Astrocyte (in vitro differentiated cells and primary cell): Measurements from ENCODE around the gene TNRC18. TPM values are rescaled to one million over a fixed set of nuclear protein-coding genes. Genes with fewer than 3 reads are reported as not detected.

ENCODE experiments used
- DNase-seq: peaks from one replicate; pipeline ENCODE4 v3.0.0-alpha.2; 2010; ENCODE audit warnings: low read depth
- FAIRE-seq: peaks from 2 replicates; lab custom pipeline; 2011; peaks lifted over from hg19 to GRCh38; lab: Jason Lieb, UNC
- H2AFZ ChIP-seq: 2 replicates; pipeline ENCODE4 v1.6.0; 2012; ENCODE audit warnings: low read depth, low read length, inconsistent platforms
- H3K27ac ChIP-seq: 2 replicates; pipeline ENCODE4 v1.5.1; 2011; ENCODE audit warnings: low read depth, low read length, inconsistent platforms
- H3K27me3 ChIP-seq: 2 replicates; pipeline ENCODE4 v1.6.0; 2011; ENCODE audit warnings: low read length, inconsistent platforms; ENCODE audit not compliant: insufficient read depth
- H3K36me3 ChIP-seq: 2 replicates; pipeline ENCODE4 v1.5.1; 2011; ENCODE audit warnings: low read length, inconsistent platforms; ENCODE audit not compliant: insufficient read depth
- H3K4me1 ChIP-seq: 2 replicates; pipeline ENCODE4 v1.5.1; 2011; ENCODE audit warnings: low read length, inconsistent platforms; ENCODE audit not compliant: insufficient read depth
- H3K4me2 ChIP-seq: 2 replicates; pipeline ENCODE4 v1.6.0; 2012; ENCODE audit warnings: low read length, inconsistent platforms
- H3K4me3 ChIP-seq: 2 replicates; pipeline ENCODE4 v1.5.1; 2011; ENCODE audit warnings: low read depth, mild to moderate bottlenecking, low read length, inconsistent platforms; ENCODE audit not compliant: insufficient read depth
- H3K79me2 ChIP-seq: 2 replicates; pipeline ENCODE4 v1.6.0; 2012; ENCODE audit warnings: mild to moderate bottlenecking, low read length, inconsistent platforms; ENCODE audit not compliant: insufficient read depth
- H3K9ac ChIP-seq: 2 replicates; pipeline ENCODE4 v1.6.0; 2012; ENCODE audit warnings: mild to moderate bottlenecking, low read length, inconsistent platforms
- H3K9me3 ChIP-seq: 2 replicates; pipeline ENCODE4 v1.5.1; 2012; ENCODE audit warnings: low read depth, mild to moderate bottlenecking, low read length, inconsistent platforms; ENCODE audit not compliant: insufficient read depth
- H4K20me1 ChIP-seq: 2 replicates; pipeline ENCODE4 v1.6.0; 2012; ENCODE audit warnings: low read length, inconsistent platforms; ENCODE audit not compliant: insufficient read depth
- H3K27ac Mint-ChIP-seq: one replicate; pipeline ENCODE4 v1.8.0; 2021; ENCODE audit warnings: mild to moderate bottlenecking, mixed read lengths; ENCODE audit not compliant: unreplicated experiment
- H3K27me3 Mint-ChIP-seq: one replicate; pipeline ENCODE4 v1.8.0; 2021; ENCODE audit warnings: low read depth, mixed read lengths; ENCODE audit not compliant: unreplicated experiment
- H3K36me3 Mint-ChIP-seq: one replicate; pipeline ENCODE4 v1.8.0; 2021; ENCODE audit warnings: low read depth, mixed read lengths; ENCODE audit not compliant: unreplicated experiment
- H3K4me1 Mint-ChIP-seq: one replicate; pipeline ENCODE4 v1.8.0; 2021; ENCODE audit warnings: low read depth, mixed read lengths; ENCODE audit not compliant: unreplicated experiment
- H3K4me3 Mint-ChIP-seq: one replicate; pipeline ENCODE4 v1.8.0; 2021; ENCODE audit warnings: mild to moderate bottlenecking, moderate library complexity, mixed read lengths; ENCODE audit not compliant: unreplicated experiment
- H3K9me3 Mint-ChIP-seq: one replicate; pipeline ENCODE4 v1.8.0; 2021; ENCODE audit warnings: mild to moderate bottlenecking, mixed read lengths; ENCODE audit not compliant: unreplicated experiment
- EZH2 ChIP-seq: IDR thresholded peaks from 2 replicates; pipeline ENCODE4 v1.6.1; 2012; ENCODE audit warnings: mild to moderate bottlenecking, low read length, inconsistent platforms; ENCODE audit not compliant: insufficient read depth
- total RNA-seq: library from RNA; stranded (reverse); gene quantifications from 2 replicates; pipeline ENCODE4 v1.2.1, GENCODE V29; 2021
- TF ChIP-seq, protein P1 (sequence below): IDR thresholded peaks from 2 replicates; pipeline ENCODE4 v1.5.1; 2011; ENCODE audit warnings: low read depth, mild to moderate bottlenecking, inconsistent platforms, low read length, moderate library complexity; ENCODE audit not compliant: insufficient read depth

TNRC18 gene
- total RNA-seq, 1 donor from 2014 or later, result 84.3 TPM

GRCh38 chr7:5333121-5334045, 90.3 kb downstream of the TNRC18 start:
- no peak overlapping the region for H3K27ac ChIP-seq
- peaks cover 2% of the 10 kb centered on the region for H3K27me3 Mint-ChIP-seq
- no peak overlapping the region for H2AFZ ChIP-seq
- FAIRE-seq (no peak), DNase-seq (no peak)
- peaks cover 12% of the 10 kb centered on the region for H3K36me3 ChIP-seq
- H3K9me3 Mint-ChIP-seq, result peaks cover 6% of the 10 kb centered on the region
- H3K4me1 ChIP-seq, result no peaks in the 10 kb centered on the region
- peaks cover 55% of the 10 kb centered on the region for H4K20me1 ChIP-seq
- peaks cover 9% of the 10 kb centered on the region for H3K79me2 ChIP-seq
- peaks cover 35% of the 10 kb centered on the region for H3K36me3 Mint-ChIP-seq
- H3K4me2 ChIP-seq, result no peak overlapping the region
- H3K9ac ChIP-seq, result no peak overlapping the region
- no peak overlapping the region for H3K4me3 ChIP-seq
- no peak overlapping the region for H3K4me3 Mint-ChIP-seq
- H3K4me1 Mint-ChIP-seq, result no peaks in the 10 kb centered on the region
- no peak overlapping the region for H3K27ac Mint-ChIP-seq
- TF ChIP-seq EZH2, result no peak
- TF ChIP-seq, protein P1, sequence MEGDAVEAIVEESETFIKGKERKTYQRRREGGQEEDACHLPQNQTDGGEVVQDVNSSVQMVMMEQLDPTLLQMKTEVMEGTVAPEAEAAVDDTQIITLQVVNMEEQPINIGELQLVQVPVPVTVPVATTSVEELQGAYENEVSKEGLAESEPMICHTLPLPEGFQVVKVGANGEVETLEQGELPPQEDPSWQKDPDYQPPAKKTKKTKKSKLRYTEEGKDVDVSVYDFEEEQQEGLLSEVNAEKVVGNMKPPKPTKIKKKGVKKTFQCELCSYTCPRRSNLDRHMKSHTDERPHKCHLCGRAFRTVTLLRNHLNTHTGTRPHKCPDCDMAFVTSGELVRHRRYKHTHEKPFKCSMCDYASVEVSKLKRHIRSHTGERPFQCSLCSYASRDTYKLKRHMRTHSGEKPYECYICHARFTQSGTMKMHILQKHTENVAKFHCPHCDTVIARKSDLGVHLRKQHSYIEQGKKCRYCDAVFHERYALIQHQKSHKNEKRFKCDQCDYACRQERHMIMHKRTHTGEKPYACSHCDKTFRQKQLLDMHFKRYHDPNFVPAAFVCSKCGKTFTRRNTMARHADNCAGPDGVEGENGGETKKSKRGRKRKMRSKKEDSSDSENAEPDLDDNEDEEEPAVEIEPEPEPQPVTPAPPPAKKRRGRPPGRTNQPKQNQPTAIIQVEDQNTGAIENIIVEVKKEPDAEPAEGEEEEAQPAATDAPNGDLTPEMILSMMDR, result no peak
- H3K27me3 ChIP-seq, result no peaks in the 10 kb centered on the region
- H3K9me3 ChIP-seq, result no peaks in the 10 kb centered on the region

DNA sequence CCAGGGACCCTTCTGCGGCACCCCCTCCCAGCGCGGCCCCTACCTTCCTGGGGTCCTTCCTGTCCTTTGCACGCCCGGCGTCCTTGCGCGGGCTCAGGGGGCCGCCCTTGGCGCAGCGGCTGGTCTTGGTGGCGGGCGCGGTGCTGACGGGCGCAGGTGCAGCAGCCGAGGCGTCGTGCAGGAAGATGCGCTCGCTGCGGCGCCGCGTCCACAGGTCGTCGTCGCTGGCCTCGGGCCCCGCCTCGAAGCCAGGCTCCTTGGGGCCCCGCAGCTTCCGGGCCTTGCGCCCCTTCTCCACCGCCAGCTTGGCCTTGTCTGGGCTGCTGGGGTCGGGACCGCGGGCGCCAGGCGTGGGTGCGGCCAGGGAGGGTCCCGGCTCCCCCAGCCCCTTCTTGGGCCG, 91.1 kb downstream of the TNRC18 start:
- Mint-ChIP-seq H3K27me3 (peaks cover 2% of the 10 kb centered on the region), H3K4me3 (no peak overlapping the region), H3K27ac (no peak overlapping the region), H3K9me3 (peaks cover 6% of the 10 kb centered on the region), H3K36me3 (peaks cover 37% of the 10 kb centered on the region), H3K4me1 (peaks cover 3% of the 10 kb centered on the region)
- no peaks in the 10 kb centered on the region for H3K27me3 ChIP-seq
- no peak for FAIRE-seq
- H4K20me1 ChIP-seq, result peaks cover 55% of the 10 kb centered on the region
- H3K9ac ChIP-seq, result no peak overlapping the region
- DNase-seq, result no peak
- TF ChIP-seq EZH2, result no peak
- TF ChIP-seq, protein P1, result no peak
- H3K4me2 ChIP-seq, result no peak overlapping the region
- no peaks in the 10 kb centered on the region for H3K4me1 ChIP-seq
- peaks cover 9% of the 10 kb centered on the region for H3K79me2 ChIP-seq
- H2AFZ ChIP-seq, result no peak overlapping the region
- no peak overlapping the region for H3K4me3 ChIP-seq
- peaks cover 9% of the 10 kb centered on the region for H3K36me3 ChIP-seq
- no peaks in the 10 kb centered on the region for H3K9me3 ChIP-seq
- no peak overlapping the region for H3K27ac ChIP-seq

GRCh38 chr7:5330288-5330687, 93.3 kb downstream of the TNRC18 start:
- Histone ChIP-seq H3K4me3 (no peak overlapping the region), H3K9me3 (no peaks in the 10 kb centered on the region), H3K9ac (no peak overlapping the region), H3K4me2 (no peak overlapping the region), H3K36me3 (peaks cover 2% of the 10 kb centered on the region), H3K79me2 (peaks cover 5% of the 10 kb centered on the region), H3K27me3 (no peaks in the 10 kb centered on the region), H4K20me1 (peaks cover 34% of the 10 kb centered on the region), H3K4me1 (peaks cover 2% of the 10 kb centered on the region), H2AFZ (no peak overlapping the region), H3K27ac (no peak overlapping the region)
- FAIRE-seq (no peak), DNase-seq (no peak)
- no peak overlapping the region for H3K27ac Mint-ChIP-seq
- no peak overlapping the region for H3K4me3 Mint-ChIP-seq
- TF ChIP-seq, protein P1, result no peak
- no peak for TF ChIP-seq EZH2
- peaks cover 21% of the 10 kb centered on the region for H3K36me3 Mint-ChIP-seq
- H3K4me1 Mint-ChIP-seq, result peaks cover 9% of the 10 kb centered on the region
- H3K27me3 Mint-ChIP-seq, result peaks cover 2% of the 10 kb centered on the region
- no peaks in the 10 kb centered on the region for H3K9me3 Mint-ChIP-seq
